B cell (primary cell): Measurements from ENCODE around the gene HOXB6. TPM values are rescaled to one million over a fixed set of nuclear protein-coding genes. Genes with fewer than 3 reads are reported as not detected.

Experiments used
- ATAC-seq: fragments of 200-7000 bp; cut with Tn5 transposase; one replicate; pipeline ENCODE4 v1.10.0; 2021; ENCODE audit warnings: low read depth, mild to moderate bottlenecking, moderate number of reproducible peaks, moderate library complexity
- CTCF ChIA-PET: fragments of 350-600 bp; sonication (Branson Sonifier 250); formaldehyde crosslinking; loops from one replicate; lab custom pipeline; 2021; ENCODE audit warnings: antibody characterized with exemption, inconsistent platforms; lab: Charles Lee
- POLR2A ChIA-PET: fragments of 350-600 bp; sonication (Branson Sonifier 250); formaldehyde crosslinking; loops from one replicate; lab custom pipeline; 2021; ENCODE audit warnings: antibody characterized with exemption; lab: Charles Lee
- DNase-seq: peaks from one replicate; pipeline ENCODE4 v3.0.0; 2013
- H2AFZ ChIP-seq: 2 replicates; pipeline ENCODE4 v1.6.1; 2012; ENCODE audit warnings: mild to moderate bottlenecking, low read depth, low read length; ENCODE audit not compliant: insufficient read depth, poor library complexity, severe bottlenecking
- H3K27ac ChIP-seq, 2 donors: 1 replicate in 1 of 2; 2 replicates in 1 of 2; pipeline ENCODE4 v1.5.1; 2012 to 2013; ENCODE audit warnings: low read length in 2 of 2, mild to moderate bottlenecking in 2 of 2, moderate library complexity in 1 of 2
- H3K27me3 ChIP-seq, 4 experiments: fragments of 200-600 bp in 1 of 4; sonication (generic) in 1 of 4; replicated peaks in 1 of 4; 1 replicate in 2 of 4; 2 replicates in 2 of 4; pipeline versions ENCODE4 v1.6.1 to v1.7.0; 2013 to 2016; ENCODE audit warnings: low read length in 3 of 4, mild to moderate bottlenecking in 2 of 4, mixed read lengths in 1 of 4, moderate library complexity in 1 of 4; ENCODE audit not compliant: insufficient read depth in 4 of 4, control insufficient read depth in 3 of 4; ENCODE audit errors: control extremely low read depth in 1 of 4
- H3K36me3 ChIP-seq, 2 experiments: replicated peaks in 1 of 2; 1 replicate in 1 of 2; 2 replicates in 1 of 2; pipeline versions ENCODE4 v1.6.1 to v1.7.1; 2013; ENCODE audit warnings: low read length in 1 of 2; ENCODE audit not compliant: insufficient read depth in 2 of 2, control insufficient read depth in 1 of 2; ENCODE audit errors: control extremely low read depth in 1 of 2, extremely low read depth in 1 of 2
- H3K4me1 ChIP-seq, 2 donors: fragments of 200-600 bp in 1 of 2; sonication (generic) in 1 of 2; 1 replicate in 1 of 2; 2 replicates in 1 of 2; pipeline versions ENCODE4 v1.5.1 to v1.6.1; 2013 to 2017; ENCODE audit warnings: low read length in 2 of 2; ENCODE audit not compliant: control insufficient read depth in 2 of 2, insufficient read depth in 2 of 2
- H3K4me2 ChIP-seq: replicated peaks from 2 replicates; pipeline ENCODE3; 2012; ENCODE audit warnings: mild to moderate bottlenecking, low read depth, low read length; ENCODE audit not compliant: poor library complexity, severe bottlenecking
- H3K4me3 ChIP-seq, 5 experiments: fragments of 200-600 bp in 1 of 5; sonication (generic) in 1 of 5; 1 replicate in 3 of 5; 2 replicates in 2 of 5; pipeline versions ENCODE4 v1.5.1 to v1.7.0; 2011 to 2016; ENCODE audit warnings: low read length in 4 of 5, mild to moderate bottlenecking in 4 of 5, low read depth in 2 of 5, control low read depth in 1 of 5, moderate library complexity in 1 of 5; ENCODE audit not compliant: insufficient read depth in 1 of 5; ENCODE audit errors: control extremely low read depth in 1 of 5, extremely low read depth in 1 of 5
- H3K79me2 ChIP-seq: fragments of 200-600 bp; sonication (generic); one replicate; pipeline ENCODE4 v1.6.0; 2016; ENCODE audit warnings: low read length; ENCODE audit not compliant: control insufficient read depth, insufficient read depth
- H3K9ac ChIP-seq: fragments of 200-600 bp; sonication (generic); 2 replicates; pipeline ENCODE4 v1.6.1; 2017; ENCODE audit warnings: mild to moderate bottlenecking, low read length, moderate library complexity
- H3K9me3 ChIP-seq, 3 donors: one replicate each; pipeline versions ENCODE4 v1.6.1 to v1.7.1; 2013; ENCODE audit warnings: low read length in 2 of 3; ENCODE audit not compliant: control insufficient read depth in 2 of 3, insufficient read depth in 1 of 3; ENCODE audit errors: control extremely low read depth in 1 of 3
- H4K20me1 ChIP-seq: 2 replicates; pipeline ENCODE4 v1.6.0; 2012; ENCODE audit warnings: mild to moderate bottlenecking, low read length; ENCODE audit not compliant: insufficient read depth, control insufficient read depth, poor library complexity, severe bottlenecking
- H3K27ac Mint-ChIP-seq: one replicate; pipeline ENCODE4 v1.8.0; 2021; ENCODE audit warnings: mixed read lengths
- H3K27me3 Mint-ChIP-seq: one replicate; pipeline ENCODE4 v1.8.0; 2021; ENCODE audit warnings: mixed read lengths
- H3K4me1 Mint-ChIP-seq: one replicate; pipeline ENCODE4 v1.8.0; 2021; ENCODE audit warnings: mixed read lengths
- H3K4me3 Mint-ChIP-seq: one replicate; pipeline ENCODE4 v1.8.0; 2021; ENCODE audit warnings: mixed read lengths
- H3K9me3 Mint-ChIP-seq: one replicate; pipeline ENCODE4 v1.8.0; 2022; ENCODE audit warnings: mixed read lengths; ENCODE audit not compliant: insufficient read depth
- EZH2 ChIP-seq: IDR thresholded peaks from 2 replicates; pipeline ENCODE4 v1.6.1; 2012; ENCODE audit warnings: borderline replicate concordance, low read depth, mild to moderate bottlenecking, moderate library complexity, low read length; ENCODE audit not compliant: insufficient read depth, poor library complexity, severe bottlenecking
- WGBS: methylation state at CpG from one replicate; pipeline ENCODE4 v1.1.5; 2013; ENCODE audit warnings: missing lambda C conversion rate; ENCODE audit not compliant: insufficient coverage; 5-methylcytosine and 5-hydroxymethylcytosine counted together
- intact Hi-C: fragments of 100-400 bp; cut with micrococcal nuclease; formaldehyde crosslinking; loops from one replicate; pipeline ENCODE4 v1.10.0; 2022
- polyA plus RNA-seq: library from polyadenylated mRNA; depleted of rRNA; stranded (reverse); fragments of >200 nt; gene quantifications from 2 replicates; pipeline ENCODE4 v1.2.3, GENCODE V29; 2012
- total RNA-seq, 2 donors: library from RNA; stranded (reverse); fragments of 120-200 nt in 1 of 2; gene quantifications; 1 replicate in 1 of 2; 2 replicates in 1 of 2; pipeline versions ENCODE4 v1.2.3 to v1.2.4, GENCODE V29; 2013 to 2022
- TF ChIP-seq, protein P1 (sequence below): fragments of 200-600 bp; IDR thresholded peaks from one replicate; pipeline ENCODE4 v1.8.0; 2022; ENCODE audit warnings: antibody characterized with exemption, mild to moderate bottlenecking

The HOXB6 gene
- total and polyA plus RNA-seq, 2 donors (not counting 1 experiment from before 2014, with no cell fraction given), result 0.10 TPM; not detected in 1

DNA sequence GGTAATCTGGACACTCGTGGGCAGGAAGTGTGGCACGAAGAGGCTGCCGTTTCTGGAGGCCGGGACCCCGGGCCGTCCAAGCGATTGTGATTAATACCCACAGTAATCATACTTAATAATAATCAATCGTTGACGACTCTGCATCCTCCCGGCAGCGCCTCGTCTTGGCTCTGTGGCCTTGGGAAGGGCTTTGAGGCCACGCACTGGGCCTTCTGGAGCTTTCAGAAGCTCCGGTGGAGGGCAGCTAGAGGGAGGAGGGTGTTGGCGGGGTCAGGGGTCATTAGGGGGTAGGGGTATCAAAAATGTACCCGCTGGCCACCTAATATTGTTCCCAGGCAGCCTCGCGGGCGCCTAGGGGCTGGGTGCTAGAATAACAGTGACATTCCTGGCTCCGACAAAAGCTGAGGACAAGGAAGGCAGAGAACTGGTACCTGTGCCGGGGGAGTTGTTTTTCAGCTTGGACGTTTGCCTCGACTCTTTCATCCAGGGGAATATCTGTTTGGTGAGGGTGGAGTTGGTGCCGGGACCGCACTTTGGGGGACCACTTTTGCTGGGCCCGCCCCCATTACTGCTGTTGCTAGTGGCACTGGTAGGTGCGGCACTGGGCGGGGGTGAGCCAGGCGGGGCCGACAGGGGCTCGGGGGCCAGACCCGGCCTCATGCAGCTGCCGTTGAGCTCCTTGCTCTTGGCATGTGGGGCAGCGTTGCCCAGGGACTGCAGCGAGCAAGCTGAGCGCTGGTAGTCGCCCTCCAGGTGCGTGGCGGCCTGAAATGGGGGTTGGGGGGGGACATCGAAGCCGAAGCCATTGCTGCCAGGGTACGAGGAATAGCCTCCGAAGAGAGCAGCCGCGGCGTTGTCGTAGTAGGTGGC lies 53.0 kb downstream of the HOXB6 start:
- H3K9me3 ChIP-seq, result peaks cover 0 to 8% (median 0%) of the 10 kb centered on the region in 3 donors
- TF ChIP-seq, protein P1, sequence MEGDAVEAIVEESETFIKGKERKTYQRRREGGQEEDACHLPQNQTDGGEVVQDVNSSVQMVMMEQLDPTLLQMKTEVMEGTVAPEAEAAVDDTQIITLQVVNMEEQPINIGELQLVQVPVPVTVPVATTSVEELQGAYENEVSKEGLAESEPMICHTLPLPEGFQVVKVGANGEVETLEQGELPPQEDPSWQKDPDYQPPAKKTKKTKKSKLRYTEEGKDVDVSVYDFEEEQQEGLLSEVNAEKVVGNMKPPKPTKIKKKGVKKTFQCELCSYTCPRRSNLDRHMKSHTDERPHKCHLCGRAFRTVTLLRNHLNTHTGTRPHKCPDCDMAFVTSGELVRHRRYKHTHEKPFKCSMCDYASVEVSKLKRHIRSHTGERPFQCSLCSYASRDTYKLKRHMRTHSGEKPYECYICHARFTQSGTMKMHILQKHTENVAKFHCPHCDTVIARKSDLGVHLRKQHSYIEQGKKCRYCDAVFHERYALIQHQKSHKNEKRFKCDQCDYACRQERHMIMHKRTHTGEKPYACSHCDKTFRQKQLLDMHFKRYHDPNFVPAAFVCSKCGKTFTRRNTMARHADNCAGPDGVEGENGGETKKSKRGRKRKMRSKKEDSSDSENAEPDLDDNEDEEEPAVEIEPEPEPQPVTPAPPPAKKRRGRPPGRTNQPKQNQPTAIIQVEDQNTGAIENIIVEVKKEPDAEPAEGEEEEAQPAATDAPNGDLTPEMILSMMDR, result no peak
- TF ChIP-seq EZH2, result no peak
- H4K20me1 ChIP-seq, result no peaks in the 10 kb centered on the region
- H3K4me3 ChIP-seq, result no peak overlapping the region
- ChIA-PET CTCF (no interaction called here), POLR2A (no interaction called here)
- H3K36me3 ChIP-seq, result no peaks in the 10 kb centered on the region
- H2AFZ ChIP-seq, result no peak overlapping the region
- no peak overlapping the region for H3K4me2 ChIP-seq
- H3K9ac ChIP-seq, result no peak overlapping the region
- intact Hi-C loops, result no loop called here
- H3K9me3 Mint-ChIP-seq, result no peaks in the 10 kb centered on the region
- no peak overlapping the region for H3K27ac ChIP-seq
- H3K27ac Mint-ChIP-seq, result no peak overlapping the region
- DNase-seq (no peak), ATAC-seq (no peak)
- 93% methylated on average over 35 of the region's 47 CpGs for WGBS
- peaks cover 31% of the 10 kb centered on the region for H3K27me3 Mint-ChIP-seq
- H3K27me3 ChIP-seq, result peaks cover 0 to 35% (median 10%) of the 10 kb centered on the region in 4 experiments
- H3K4me1 Mint-ChIP-seq, result peaks cover 9% of the 10 kb centered on the region
- no peak overlapping the region for H3K4me3 Mint-ChIP-seq
- no peaks in the 10 kb centered on the region for H3K79me2 ChIP-seq
- H3K4me1 ChIP-seq, result peaks cover 13 to 18% of the 10 kb centered on the region in 2 donors

DNA sequence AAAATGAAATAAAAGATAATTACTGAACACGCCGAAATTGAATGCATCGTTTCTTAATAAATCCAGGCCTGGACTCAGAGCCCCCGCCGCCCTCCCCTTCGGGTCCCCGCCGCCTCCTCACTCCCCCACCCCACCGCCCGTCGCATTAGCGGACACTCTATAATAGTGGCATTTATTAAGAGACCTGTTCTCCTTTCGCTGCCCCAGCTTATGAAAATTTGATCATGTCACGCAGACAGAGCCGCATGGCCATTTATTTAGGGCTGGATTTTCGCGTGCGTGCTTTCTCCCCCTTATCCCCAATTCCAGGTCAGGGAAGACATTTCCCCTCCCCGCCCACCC lies 53.6 kb downstream of the HOXB6 start:
- Mint-ChIP-seq H3K27ac (no peak overlapping the region), H3K4me1 (peaks cover 9% of the 10 kb centered on the region), H3K27me3 (peaks cover 31% of the 10 kb centered on the region), H3K9me3 (no peaks in the 10 kb centered on the region), H3K4me3 (no peak overlapping the region)
- CTCF ChIA-PET, result no interaction called here
- Histone ChIP-seq H3K27ac (no peak overlapping the region), H3K79me2 (no peaks in the 10 kb centered on the region), H3K36me3 (no peaks in the 10 kb centered on the region), H3K4me2 (no peak overlapping the region), H4K20me1 (no peaks in the 10 kb centered on the region), H3K4me3 (no peak overlapping the region), H3K9me3 (peaks cover 0 to 8% (median 0%) of the 10 kb centered on the region in 3 donors), H2AFZ (no peak overlapping the region), H3K27me3 (peaks cover 0 to 31% (median 7%) of the 10 kb centered on the region in 4 experiments), H3K9ac (no peak overlapping the region), H3K4me1 (peaks cover 13 to 18% of the 10 kb centered on the region in 2 donors)
- DNase-seq (no peak), ATAC-seq (no peak)
- 80% methylated on average over 1 of the region's 19 CpGs for WGBS
- no peak for TF ChIP-seq EZH2
- TF ChIP-seq, protein P1, result no peak
- POLR2A ChIA-PET, result no interaction called here
- intact Hi-C loops, result no loop called here
